Right lobe of liver (tissue), 6 donors: ENCODE measurements around the gene MRPL19. TPM values are rescaled to one million over a fixed set of nuclear protein-coding genes. Genes with fewer than 3 reads are reported as not detected.

Source experiments
- ATAC-seq, 4 donors: fragments of 200-7000 bp; cut with Tn5 transposase; one replicate each; pipeline ENCODE4 v1.9.1; 2020; ENCODE audit warnings: mild to moderate bottlenecking in 4 of 4, moderate library complexity in 4 of 4
- DNase-seq, 3 donors: peaks; one replicate each; pipeline ENCODE4 v3.0.0-alpha.2; 2020
- H3K27ac ChIP-seq, 3 donors: fragments of 200-600 bp; one replicate each; pipeline ENCODE4 v1.8.0; 2022
- H3K27me3 ChIP-seq, 2 donors: fragments of 200-600 bp; one replicate each; pipeline ENCODE4 v1.8.0; 2022
- H3K36me3 ChIP-seq, 4 donors: fragments of 200-600 bp; sonication (generic) in 1 of 4; one replicate each; pipeline versions ENCODE4 v1.5.1 to v1.8.0; 2017 to 2022; ENCODE audit warnings: control low read depth in 1 of 4
- H3K4me1 ChIP-seq, 4 donors: fragments of 200-600 bp; sonication (generic) in 1 of 4; one replicate each; pipeline versions ENCODE4 v1.5.1 to v1.8.0; 2017 to 2022; ENCODE audit warnings: control low read depth in 1 of 4
- H3K4me3 ChIP-seq, 3 donors: fragments of 200-600 bp; one replicate each; pipeline ENCODE4 v1.8.0; 2022
- H3K9me3 ChIP-seq, 4 donors: fragments of 200-600 bp; sonication (generic) in 1 of 4; one replicate each; pipeline versions ENCODE4 v1.5.1 to v1.8.0; 2017 to 2022; ENCODE audit warnings: control low read depth in 1 of 4
- POLR2A ChIP-seq: fragments of 450-650 bp; IDR thresholded peaks from one replicate; pipeline ENCODE4 v1.6.1; 2017; ENCODE audit warnings: antibody characterized with exemption, mild to moderate bottlenecking
- WGBS: methylation state at CpG from one replicate; pipeline ENCODE4 v1.1.6; 2018; ENCODE audit warnings: low coverage, low lambda C conversion rate; ENCODE audit not compliant: insufficient coverage; ENCODE audit errors: missing lambda C conversion rate; 5-methylcytosine and 5-hydroxymethylcytosine counted together
- intact Hi-C, 2 donors: fragments of 100-400 bp; cut with DNase I; formaldehyde crosslinking; loops; one replicate each; pipeline versions ENCODE4 v1.11.2 to v1.14.1; 2022
- total RNA-seq, 6 experiments: library from RNA; depleted of rRNA in 2 of 6; stranded (reverse); fragments of >200 nt in 2 of 6; fragmentation: NEBNext Ultra II Directional in 3 of 6; extraction: Animal tissue kit (Norgen Biotek cat#: 25700) in 3 of 6; gene quantifications; one replicate each; pipeline versions ENCODE4 v1.1.0 to v1.2.4, GENCODE V29; 2016 to 2023
- TF ChIP-seq, protein P1 (sequence below), 4 donors: fragments of 200-600 bp in 3 of 4; fragments of 450-650 bp in 1 of 4; IDR thresholded peaks; one replicate each; pipeline versions ENCODE4 v1.5.1 to v1.8.0; 2016 to 2022; ENCODE audit warnings: antibody characterized with exemption in 4 of 4, mild to moderate bottlenecking in 2 of 4
- donor health status: DM: no; HTN: yes; CAD: no.
- donor health status: DM: no; HTN: no; CAD: no.
- donor health status: DM: no; HTN: no; CAD: no.
- donor health status: DM: no; HTN: yes; CAD: no.
- donor health status: DM: no; HTN: yes; CAD: no.

The MRPL19 gene
- total RNA-seq, 6 experiments from 2014 or later, result 41.4 to 50.2 (median 44.0) TPM

DNA sequence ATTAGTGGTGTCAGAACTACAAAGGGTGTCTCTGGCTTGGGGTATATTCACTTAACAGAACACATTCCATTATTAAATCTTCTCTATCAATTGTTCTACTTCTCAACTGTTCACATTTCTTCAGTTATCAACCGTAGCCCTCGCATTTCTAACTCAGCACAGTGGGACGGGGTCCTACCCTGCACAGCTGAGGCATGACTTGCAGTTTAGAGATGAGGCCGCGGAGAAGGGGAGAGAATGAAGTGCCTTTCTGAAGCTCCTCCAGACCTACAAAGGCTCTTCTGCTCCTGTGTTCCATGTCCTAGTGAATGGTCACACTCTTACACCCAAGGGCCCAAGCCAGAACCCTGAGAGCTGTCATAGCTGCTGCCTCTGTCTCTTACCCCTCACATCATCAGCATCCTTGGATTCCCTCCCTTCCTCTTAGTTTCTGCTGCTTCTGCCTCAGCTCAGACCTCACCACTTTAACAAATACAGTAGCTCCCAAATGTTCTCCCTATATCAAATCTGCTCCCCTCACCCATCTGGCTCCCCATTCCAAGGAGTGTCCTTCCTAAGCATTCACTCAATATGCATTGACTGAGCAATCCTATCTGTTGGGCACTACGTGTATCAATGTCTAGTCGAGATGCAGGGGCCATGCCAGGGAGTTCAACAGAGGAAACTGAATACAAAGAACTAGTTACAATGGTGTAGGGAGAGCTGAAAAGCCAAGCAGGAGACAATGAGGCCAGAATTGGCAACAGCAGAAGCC, 34.3 kb upstream of the MRPL19 start:
- 76% methylated on average over 7 of the region's 7 CpGs for WGBS
- Histone ChIP-seq H3K4me1 (no peaks in the 10 kb centered on the region), H3K27ac (no peak overlapping the region), H3K27me3 (no peaks in the 10 kb centered on the region), H3K36me3 (no peaks in the 10 kb centered on the region), H3K9me3 (no peaks in the 10 kb centered on the region), H3K4me3 (no peak overlapping the region)
- ATAC-seq (no peak), DNase-seq (no peak)
- TF ChIP-seq, protein P1, sequence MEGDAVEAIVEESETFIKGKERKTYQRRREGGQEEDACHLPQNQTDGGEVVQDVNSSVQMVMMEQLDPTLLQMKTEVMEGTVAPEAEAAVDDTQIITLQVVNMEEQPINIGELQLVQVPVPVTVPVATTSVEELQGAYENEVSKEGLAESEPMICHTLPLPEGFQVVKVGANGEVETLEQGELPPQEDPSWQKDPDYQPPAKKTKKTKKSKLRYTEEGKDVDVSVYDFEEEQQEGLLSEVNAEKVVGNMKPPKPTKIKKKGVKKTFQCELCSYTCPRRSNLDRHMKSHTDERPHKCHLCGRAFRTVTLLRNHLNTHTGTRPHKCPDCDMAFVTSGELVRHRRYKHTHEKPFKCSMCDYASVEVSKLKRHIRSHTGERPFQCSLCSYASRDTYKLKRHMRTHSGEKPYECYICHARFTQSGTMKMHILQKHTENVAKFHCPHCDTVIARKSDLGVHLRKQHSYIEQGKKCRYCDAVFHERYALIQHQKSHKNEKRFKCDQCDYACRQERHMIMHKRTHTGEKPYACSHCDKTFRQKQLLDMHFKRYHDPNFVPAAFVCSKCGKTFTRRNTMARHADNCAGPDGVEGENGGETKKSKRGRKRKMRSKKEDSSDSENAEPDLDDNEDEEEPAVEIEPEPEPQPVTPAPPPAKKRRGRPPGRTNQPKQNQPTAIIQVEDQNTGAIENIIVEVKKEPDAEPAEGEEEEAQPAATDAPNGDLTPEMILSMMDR (IDR thresholded peaks at IDR 0.05), result no peak
- TF ChIP-seq POLR2A, result no peak
- intact Hi-C loops, result no loop called here

GRCh38 chr2:75612862-75613243, 33.7 kb upstream of the MRPL19 start:
- H3K4me3 ChIP-seq, result no peak overlapping the region
- H3K4me1 ChIP-seq, result no peaks in the 10 kb centered on the region
- no peak for TF ChIP-seq POLR2A
- TF ChIP-seq, protein P1 (IDR thresholded peaks at IDR 0.05), result no peak
- 84% methylated on average over 5 of the region's 5 CpGs for WGBS
- intact Hi-C loops, result no loop called here
- DNase-seq, result no peak
- H3K27me3 ChIP-seq, result no peaks in the 10 kb centered on the region
- H3K9me3 ChIP-seq, result no peaks in the 10 kb centered on the region
- H3K27ac ChIP-seq, result no peak overlapping the region
- ATAC-seq, result no peak
- H3K36me3 ChIP-seq, result no peaks in the 10 kb centered on the region

DNA sequence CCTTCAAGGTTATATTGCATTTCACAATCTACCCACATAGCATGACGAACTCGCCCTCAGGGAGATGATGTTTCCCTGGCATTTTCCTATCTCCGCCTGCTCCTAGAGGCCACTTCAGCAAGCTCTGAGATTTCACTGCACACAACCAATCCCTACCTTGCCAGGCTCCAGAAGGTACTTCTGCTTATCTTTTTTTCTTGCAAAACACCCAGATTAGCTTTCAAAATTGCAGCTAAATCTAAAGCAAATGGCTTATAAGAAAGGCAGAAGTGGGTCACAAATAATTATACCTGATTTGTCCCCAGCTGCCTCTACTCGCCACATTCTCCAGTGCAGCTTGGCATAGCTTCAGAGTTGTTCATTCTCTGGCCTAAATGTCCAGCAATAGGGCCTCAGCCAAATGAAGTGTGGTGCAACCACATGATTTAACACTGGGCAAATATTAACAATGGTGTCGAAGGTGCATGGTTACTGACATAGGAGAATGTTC, 32.4 kb upstream of the MRPL19 start:
- DNase-seq, result peak in 1 of 3 donors; percentile 71
- no peaks in the 10 kb centered on the region for H3K9me3 ChIP-seq
- intact Hi-C loops, result no loop called here
- no peak for TF ChIP-seq POLR2A
- TF ChIP-seq, protein P1 (IDR thresholded peaks at IDR 0.05), result no peak
- H3K36me3 ChIP-seq, result no peaks in the 10 kb centered on the region
- 60% methylated on average over 5 of the region's 5 CpGs for WGBS
- H3K27ac ChIP-seq, result no peak overlapping the region
- H3K4me1 ChIP-seq, result no peaks in the 10 kb centered on the region
- no peak overlapping the region for H3K4me3 ChIP-seq
- ATAC-seq, result peak; percentile 89 to 98 (median 96)
- no peaks in the 10 kb centered on the region for H3K27me3 ChIP-seq

GRCh38 chr2:75616406-75616805, 30.2 kb upstream of the MRPL19 start:
- intact Hi-C loops, result no loop called here

More at GRCh38 chr2:75616406-75616805, 30.2 kb upstream of the MRPL19 start:
- no peak for DNase-seq
- TF ChIP-seq, protein P1 (IDR thresholded peaks at IDR 0.05), result no peak
- no peak for TF ChIP-seq POLR2A
- Histone ChIP-seq H3K27ac (no peak overlapping the region), H3K27me3 (no peaks in the 10 kb centered on the region), H3K9me3 (no peaks in the 10 kb centered on the region), H3K4me3 (no peak overlapping the region), H3K4me1 (no peaks in the 10 kb centered on the region), H3K36me3 (no peaks in the 10 kb centered on the region)
- 81% methylated on average over 4 of the region's 4 CpGs for WGBS
- ATAC-seq, result no peak
